HG03066 (cell line): Measurements from ENCODE around the gene TGIF1.

Experiments used
- ATAC-seq: cut with Tn5 transposase; IDR thresholded peaks from one replicate; pipeline ENCODE4 v1.9.1; 2021; ENCODE audit warnings: low read depth; ENCODE audit not compliant: unreplicated experiment

Gene TGIF1

GRCh38 chr18:3508576-3509549 is 58.9 kb downstream of the TGIF1 start:
- no peak for ATAC-seq
